Caki2 (cell line): ENCODE results near the gene TMEM50B. TPM values are rescaled to one million over a fixed set of nuclear protein-coding genes. Genes with fewer than 3 reads are reported as not detected.
"Not testable (repeated sequence)": the region's sequence is repeated elsewhere in the genome, so short reads cannot be mapped to it uniquely, and the experiment has no call there.

ENCODE experiments used
- DNase-seq: peaks from one replicate; pipeline ENCODE4 v3.0.0-alpha.2; 2015; ENCODE audit warnings: low read depth
- in situ Hi-C: cut with HindIII; loops from 2 replicates; pipeline ENCODE4 v1.10.0; 2016; ENCODE audit warnings: low sequenced_read_pairs, low pct_unique_long_range_greater_than_20kb, mixed read lengths
- total RNA-seq: library from RNA; depleted of rRNA; stranded (reverse); fragments of >200 nt; shearing (Covaris generic); gene quantifications from 2 replicates; pipeline ENCODE4 v1.2.3, GENCODE V29; 2014; ENCODE audit warnings: low replicate concordance

The TMEM50B gene
- total RNA-seq, 1 experiment from 2014 or later: 27.1 TPM

DNA sequence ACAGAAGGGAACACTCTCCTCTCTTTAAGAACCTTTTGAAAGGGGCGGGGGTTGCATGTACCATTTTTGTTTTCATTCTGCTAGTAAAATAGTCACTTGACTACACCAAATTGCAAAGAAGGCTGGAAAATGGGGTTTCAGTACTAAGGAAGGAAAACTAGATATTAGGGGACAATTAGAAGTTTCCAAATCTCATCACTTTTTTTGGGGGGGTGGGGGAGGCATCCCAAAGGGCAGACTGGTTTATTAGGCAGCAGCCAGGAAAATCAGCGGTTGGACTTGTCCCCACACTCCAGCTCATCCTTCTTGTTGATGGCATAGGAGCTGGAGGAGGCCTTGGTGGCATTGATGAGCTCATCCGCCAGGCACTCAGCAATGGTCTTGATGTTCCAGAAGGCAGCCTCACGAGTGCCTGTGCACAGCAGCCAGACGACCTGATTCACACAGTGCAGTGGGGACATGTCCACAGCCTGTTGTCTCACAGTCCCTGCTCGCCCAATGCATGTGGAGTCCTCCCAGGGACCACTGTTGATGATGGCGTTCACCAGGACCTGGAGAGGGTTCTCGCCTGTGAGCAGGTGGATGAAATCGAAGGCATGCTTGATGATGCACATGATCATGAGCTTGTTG lies 1.7 kb upstream of the TMEM50B start:
- no peak for DNase-seq
- in situ Hi-C loops: no loop called here

DNA sequence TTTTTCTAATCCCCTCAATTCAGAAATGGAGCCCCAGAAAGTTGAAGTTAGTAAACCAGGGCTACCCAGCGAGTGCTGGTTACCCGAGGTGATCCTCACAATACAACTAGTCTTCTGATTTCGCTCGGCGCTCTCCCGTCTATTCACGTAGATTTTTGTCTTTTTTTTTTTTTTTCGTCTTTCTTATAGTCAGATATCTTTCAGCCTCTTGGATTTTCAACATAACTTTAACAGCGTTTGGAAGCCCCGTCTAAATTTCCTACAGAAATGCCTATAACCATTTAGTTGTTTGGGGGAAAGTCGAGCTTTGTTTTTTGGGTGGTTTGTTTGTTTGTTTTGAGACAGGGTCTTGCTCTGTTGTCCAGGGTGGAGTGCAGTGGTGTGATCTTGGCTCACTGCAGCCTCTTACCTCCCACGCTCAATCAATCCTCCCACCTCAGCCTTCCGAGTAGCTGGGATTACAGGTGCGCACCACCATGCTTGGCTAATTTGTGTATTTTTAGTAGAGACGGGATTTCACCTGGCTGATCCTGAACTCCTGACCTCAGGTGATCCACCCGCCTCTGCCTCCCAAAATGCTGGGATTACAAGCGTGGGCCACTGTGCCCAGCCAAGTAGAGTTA lies 818 bp upstream of the TMEM50B start:
- no peak for DNase-seq
- in situ Hi-C loops: no loop called here

DNA sequence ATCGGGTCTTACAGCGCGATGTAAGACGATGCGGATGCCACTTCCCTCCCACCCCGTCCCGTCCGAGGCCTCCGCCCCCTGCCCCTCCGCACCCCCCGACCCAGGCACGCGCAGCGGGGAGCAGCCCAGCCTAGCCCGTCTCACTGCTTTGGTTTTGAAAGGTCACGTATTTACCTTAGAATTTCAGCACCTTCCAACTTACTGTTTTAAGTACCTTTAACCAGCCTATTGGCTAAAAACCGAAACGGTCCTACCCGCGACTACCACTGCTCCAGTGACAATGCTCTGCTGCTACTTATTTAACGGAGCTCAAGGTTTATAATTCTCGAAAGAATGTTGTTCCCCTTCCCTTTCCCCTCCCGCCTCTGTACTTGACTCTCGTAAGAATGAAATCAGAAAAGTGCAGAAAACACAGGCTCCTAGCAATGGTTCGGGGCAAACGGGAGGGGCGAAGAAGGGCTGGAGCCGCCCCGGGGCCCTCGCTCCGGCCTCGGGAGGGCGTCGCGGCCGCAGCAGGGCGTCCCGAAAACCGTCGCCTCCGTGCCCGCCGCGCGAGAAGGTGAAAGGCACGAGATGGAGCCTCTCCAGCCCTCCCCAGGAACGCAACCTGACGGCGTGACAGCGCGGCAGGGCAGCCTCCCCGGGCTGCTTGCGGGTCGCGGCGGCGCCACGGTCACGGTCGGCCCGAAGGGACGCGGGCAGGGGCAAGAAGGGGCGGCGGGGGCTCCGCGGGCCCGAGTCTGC lies 667 bp downstream of the TMEM50B start:
- in situ Hi-C loops: no loop called here
- no peak for DNase-seq

DNA sequence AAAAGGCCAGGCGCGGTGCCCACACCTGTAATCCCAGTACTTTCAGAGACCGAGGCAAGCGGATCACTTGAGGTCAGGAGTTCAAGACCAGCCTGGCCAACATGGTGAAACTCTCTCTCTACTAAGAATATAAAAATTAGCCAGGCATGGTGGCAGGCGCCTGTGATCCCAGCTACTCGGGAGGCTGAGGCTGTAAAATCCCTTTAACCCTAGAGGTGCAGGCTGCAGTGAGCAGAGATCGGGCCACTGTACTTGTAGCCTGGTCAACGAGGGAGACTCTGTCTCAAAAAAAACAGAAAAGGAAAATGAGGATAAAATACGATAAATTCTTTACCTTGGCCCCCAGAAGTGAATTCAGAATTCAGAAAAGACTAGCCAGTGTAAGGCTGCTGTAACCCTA lies 1.6 kb downstream of the TMEM50B start:
- DNase-seq: no peak
- in situ Hi-C loops: no loop called here

DNA sequence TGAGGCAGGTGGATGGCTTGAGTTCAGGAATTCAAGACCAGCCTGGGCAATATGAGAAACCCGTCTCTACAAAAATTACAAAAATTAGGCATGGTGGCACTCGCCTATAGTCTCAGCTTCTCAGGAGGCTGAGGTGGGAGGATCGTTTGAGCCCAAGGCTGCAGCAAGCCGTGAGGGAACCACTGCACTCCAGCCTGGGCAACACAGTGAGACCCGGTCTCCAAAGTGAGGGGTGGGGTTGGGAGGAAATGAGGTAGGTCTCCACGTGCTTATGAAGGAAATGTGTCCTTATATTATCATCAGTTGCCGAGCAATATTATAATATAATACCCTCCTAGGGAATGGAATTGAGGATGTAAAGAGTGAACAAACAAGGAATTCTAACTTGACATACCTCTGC lies 2.7 kb downstream of the TMEM50B start:
- DNase-seq: no peak
- in situ Hi-C loops: no loop called here

DNA sequence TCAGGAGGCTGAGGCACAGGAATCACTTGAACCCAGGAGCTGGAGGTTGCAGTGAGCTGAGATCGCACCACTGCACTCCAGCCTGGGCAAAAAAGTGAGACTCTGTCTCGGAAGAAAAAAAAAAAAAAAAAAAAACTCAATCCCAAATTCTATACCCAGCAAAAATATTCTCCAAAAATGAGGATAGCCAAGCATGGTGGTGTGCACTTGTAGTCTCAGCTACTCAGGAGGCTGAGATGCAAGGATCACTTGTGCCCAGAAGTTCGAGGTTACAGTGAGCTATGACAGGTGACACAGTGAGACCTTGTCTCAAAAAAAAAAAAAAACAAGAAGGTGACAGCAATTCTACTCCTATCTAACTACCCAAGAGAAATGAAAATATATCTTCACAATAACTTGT lies 6.4 kb downstream of the TMEM50B start:
- no peak for DNase-seq
- in situ Hi-C loops: no loop called here

DNA sequence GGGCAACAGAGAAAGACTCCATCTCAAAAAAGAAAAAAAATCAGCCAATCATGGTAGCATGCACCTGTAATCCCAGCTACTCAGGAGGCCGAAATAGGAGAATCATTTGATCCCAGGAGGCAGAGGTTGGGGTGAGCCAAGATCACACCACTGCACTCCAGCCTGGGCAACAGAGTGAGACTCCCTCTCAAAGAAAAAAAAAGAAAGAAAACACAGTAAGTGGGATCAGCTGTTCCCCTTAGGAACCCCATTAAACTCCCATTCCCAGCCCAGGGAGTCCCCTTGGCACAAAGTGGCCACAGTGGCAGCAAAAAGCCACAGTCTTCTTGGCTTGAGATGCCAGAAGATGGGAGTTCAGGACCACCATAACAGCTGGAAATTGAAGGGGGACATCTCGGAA lies 9.1 kb downstream of the TMEM50B start:
- DNase-seq: no peak
- in situ Hi-C loops: no loop called here

DNA sequence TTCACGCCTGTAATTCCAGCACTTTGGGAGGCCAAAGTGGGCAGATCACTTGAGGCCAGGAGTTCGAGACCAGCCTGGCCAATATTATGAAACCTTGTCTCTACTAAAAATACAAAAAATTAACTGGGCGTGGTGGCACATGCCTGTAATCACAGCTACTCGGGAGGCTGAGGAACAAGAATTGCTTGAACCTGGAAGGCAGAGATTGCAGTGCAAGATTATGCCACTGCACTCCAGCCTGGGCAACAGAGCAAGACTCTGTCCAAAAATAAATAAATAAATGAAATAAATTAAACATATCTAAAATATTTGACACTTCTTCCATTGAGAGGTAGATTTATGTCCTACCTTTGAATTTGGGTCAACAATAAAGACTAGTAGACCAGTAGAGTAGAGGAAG lies 10.6 kb downstream of the TMEM50B start:
- in situ Hi-C loops, DNase-seq: not testable (repeated sequence)

DNA sequence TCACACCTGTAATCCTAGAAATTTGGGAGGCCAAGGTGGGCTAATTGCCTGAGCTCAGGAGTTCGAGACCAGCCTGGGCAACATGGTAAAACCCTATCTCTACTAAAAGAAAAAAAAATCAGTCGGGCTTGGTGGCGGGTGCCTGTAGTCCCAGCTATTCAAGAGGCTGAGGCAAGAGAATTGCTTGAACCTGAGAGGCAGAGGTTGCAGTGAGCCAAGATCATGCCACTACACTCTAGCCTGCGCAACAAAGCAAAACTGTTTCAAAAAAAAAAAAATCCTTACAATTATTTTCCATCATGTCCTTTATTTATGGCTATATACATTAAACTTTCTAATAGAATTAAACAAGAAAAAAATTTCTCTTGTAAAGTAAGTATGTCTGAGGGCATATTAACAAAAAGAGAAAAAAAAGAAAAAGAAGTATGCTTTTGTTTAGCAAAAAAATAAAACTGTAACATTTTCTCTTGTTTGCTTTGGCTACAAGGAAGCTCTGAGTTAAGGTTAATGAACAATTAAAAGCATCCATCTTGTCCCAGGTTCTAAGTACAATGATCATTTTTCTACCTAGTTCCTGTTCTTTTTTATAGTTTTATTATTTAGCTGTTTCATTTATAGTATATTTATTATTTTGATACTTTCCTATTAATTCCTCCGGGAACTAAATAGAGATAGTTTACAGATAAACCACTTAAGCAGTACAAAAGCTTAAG lies 18.1 kb downstream of the TMEM50B start:
- no peak for DNase-seq
- in situ Hi-C loops: no loop called here

DNA sequence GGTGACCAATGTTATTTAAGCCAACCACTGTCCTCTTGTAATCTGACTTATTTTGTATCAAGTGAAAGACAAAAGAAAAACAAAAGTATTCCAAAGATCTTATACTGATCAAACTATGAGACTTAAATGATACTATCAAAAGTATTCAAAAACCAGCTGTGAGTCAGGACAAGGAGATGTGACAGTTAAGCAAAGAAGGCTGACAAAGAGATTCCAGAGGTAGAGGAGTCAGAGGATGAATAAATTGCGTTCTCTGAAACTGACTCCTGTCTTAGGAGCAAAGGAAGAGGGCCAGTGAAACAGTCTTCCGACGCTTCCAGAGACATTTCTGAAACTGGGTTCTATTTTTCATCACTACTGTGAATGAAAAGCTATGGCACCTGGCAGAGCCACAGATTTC lies 20.9 kb downstream of the TMEM50B start:
- in situ Hi-C loops: no loop called here

DNA sequence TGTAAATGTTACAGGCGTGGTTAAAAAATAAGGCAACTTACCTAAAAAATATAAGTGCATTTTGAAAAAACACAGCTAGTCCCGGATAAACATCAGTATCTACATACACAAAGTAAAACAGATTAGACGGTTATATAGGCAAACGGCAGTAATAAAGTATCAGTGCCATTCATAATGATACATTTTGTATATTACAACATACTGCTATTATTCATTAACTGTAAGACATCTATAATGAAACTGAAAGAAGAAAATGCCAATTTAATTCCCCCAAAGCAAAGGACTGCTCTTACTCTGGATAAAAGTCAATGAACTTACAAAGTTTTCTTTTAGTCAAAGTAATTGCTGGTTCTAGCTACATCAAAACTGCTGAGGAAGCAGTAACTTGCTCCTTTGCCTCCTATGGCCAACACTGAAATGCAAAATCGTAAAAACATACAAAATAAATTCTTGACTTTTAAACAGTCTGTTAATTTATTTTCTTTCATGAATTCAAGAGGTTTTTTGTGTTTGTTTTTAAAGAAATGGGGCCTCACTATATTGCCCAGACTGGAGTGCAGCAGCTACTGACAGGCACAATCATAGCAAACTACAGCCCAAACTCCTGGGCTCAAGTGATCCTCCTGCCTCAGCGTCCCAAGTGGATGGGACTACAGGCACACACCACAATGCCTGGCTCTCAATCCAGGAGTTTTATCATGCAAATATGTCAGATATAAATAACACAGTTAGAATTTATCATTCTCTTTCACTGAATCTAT lies 23.9 kb downstream of the TMEM50B start:
- no peak for DNase-seq
- in situ Hi-C loops: no loop called here

More for the DNA sequence above, 20.9 kb downstream of the TMEM50B start:
- no peak for DNase-seq

DNA sequence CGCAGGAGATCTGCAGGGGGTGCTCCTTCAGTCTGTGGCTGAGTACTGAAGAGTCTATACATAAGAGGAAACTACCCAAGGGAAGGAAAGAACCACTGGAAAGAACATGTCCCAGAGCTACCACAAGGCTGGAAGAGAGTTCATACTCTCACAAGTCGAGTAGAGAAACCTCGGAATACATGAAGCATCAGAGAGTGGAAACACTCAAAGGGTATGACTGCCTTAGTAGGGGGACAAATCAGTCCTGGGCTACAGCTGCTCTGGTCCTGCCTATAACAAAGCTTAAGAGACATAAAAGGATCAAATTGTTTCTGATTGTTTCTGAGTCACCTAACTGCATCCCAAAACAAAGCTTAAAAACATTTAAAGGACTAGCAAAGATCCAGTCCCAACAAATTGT lies 27.4 kb downstream of the TMEM50B start:
- in situ Hi-C loops: no loop called here
- DNase-seq: no peak

DNA sequence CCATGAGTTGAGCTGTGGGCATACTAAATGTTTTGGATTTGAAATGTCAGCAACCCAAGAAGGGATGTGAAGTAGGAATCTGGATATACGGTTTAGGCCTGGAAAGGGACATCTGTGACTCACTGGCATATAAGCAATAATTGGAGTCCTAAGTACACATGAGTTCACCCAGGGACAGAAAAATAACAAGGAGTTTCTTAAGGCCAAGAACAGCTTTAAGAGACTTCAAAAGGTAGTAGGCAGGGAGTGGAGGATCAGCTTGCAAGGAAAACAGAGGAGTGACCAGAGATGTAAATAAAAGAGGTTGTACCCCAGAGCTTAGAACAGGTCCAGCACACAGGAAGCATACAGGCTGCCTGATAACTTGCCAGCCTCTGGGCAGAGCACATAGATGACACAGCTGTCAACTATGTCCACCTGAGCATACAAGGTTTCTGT lies 28.1 kb downstream of the TMEM50B start:
- in situ Hi-C loops: no loop called here
- no peak for DNase-seq

DNA sequence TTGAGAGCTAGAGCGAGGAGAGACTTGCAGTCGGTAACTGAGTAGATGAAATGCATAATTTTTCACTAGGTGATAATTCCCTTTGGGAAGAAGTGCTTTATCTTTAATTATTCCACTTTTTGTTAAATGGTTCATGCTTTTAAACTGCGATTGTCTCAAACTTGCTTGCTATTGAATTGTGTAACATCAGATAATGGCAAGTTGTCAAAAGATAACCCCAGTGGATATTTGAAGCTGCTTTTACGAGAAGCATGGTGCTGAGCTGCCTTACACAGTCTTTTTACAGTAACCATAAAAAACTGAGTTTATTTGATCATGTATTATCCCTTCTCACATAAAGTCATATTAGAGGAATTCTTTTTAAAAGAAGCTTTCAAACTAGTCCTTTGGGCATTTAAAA lies 30.2 kb downstream of the TMEM50B start:
- in situ Hi-C loops: no loop called here
- DNase-seq: no peak

DNA sequence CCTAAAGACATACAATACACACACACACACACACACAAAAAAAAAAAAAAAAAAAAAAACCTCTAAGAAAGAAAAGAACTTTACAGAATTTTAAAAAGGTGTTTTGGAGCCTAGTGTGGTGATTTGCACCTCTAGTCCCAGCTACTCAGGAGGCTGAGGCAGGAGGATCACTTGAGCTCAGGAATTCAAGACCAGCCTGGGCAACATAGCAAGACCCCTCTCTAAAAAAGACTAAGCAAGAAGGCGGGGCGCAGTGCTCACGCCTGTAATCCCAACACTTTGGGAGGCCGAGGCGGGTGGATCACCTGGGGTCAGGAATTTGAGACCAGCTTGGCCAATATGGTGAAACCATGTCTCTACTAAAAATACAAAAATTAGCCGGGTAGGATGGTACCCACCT lies 33.2 kb downstream of the TMEM50B start:
- DNase-seq, in situ Hi-C loops: not testable (repeated sequence)

DNA sequence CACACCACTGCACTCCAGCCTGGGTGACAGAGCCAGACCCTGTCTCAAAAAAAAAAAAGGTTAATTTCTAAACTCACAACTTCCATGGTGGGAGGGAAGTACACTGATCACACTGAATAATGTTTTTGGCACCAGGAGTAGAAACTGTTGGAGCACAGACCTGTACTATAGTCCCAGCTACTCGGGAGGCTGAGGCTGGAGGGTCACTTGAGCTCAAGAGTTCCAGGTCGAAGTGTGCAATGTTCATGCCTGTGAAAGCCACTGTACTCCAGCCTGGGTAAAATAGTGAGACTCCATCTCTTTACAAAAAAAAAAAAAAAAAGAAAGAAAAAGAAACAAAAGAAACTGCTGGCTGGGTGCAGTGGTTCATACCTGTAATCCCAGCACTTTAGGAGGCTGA lies 35.3 kb downstream of the TMEM50B start:
- in situ Hi-C loops: no loop called here
- no peak for DNase-seq

DNA sequence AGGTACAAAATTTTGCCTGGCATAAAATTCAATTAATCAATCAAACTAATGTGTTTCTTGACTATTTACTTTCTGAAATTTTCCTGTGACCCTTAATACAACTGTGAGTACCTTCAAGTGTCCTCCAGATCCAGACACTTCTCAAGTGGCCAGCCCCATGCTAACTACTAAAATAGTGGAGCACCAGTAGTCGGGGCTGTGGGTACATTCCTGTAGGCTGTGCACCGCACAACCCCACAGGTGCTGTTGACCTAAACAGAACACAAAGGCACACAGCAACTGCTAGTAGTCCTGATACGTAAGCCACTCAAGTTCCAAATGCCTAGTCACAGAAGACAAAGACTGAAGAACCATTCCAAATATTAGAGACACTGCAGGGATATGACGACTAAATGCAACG lies 36.6 kb downstream of the TMEM50B start:
- in situ Hi-C loops: no loop called here
- no peak for DNase-seq
